Type B pancreatic cell (in vitro differentiated cells): ENCODE results near the gene GHRH. TPM values are rescaled to one million over a fixed set of nuclear protein-coding genes. Genes with fewer than 3 reads are reported as not detected.

Experiments used
- DNase-seq: peaks from one replicate; pipeline ENCODE4 v3.0.0; 2021; ENCODE audit warnings: mixed read lengths; ENCODE audit not compliant: unreplicated experiment; ENCODE audit errors: extremely low spot score
- H3K27ac Mint-ChIP-seq: 2 replicates; pipeline ENCODE4 v1.8.0; 2021; ENCODE audit warnings: mild to moderate bottlenecking, mixed read lengths
- H3K27me3 Mint-ChIP-seq: 2 replicates; pipeline ENCODE4 v1.8.0; 2021; ENCODE audit warnings: mixed read lengths
- H3K36me3 Mint-ChIP-seq: 2 replicates; pipeline ENCODE4 v1.8.0; 2021; ENCODE audit warnings: mixed read lengths
- H3K4me1 Mint-ChIP-seq: one replicate; pipeline ENCODE4 v1.8.0; 2021; ENCODE audit warnings: mixed read lengths; ENCODE audit not compliant: unreplicated experiment
- H3K4me3 Mint-ChIP-seq: 2 replicates; pipeline ENCODE4 v1.8.0; 2021; ENCODE audit warnings: mild to moderate bottlenecking, mixed read lengths
- H3K9me3 Mint-ChIP-seq: 2 replicates; pipeline ENCODE4 v1.8.0; 2021; ENCODE audit warnings: mixed read lengths
- total RNA-seq: library from RNA; stranded (reverse); gene quantifications from 2 replicates; pipeline ENCODE4 v1.2.1, GENCODE V29; 2021; ENCODE audit warnings: low replicate concordance
- TF ChIP-seq, protein P1 (sequence below): fragments of 200-600 bp; sonication (generic); conservative IDR thresholded peaks from 2 replicates; pipeline ENCODE4 v1.5.0; 2021; ENCODE audit warnings: antibody characterized with exemption, mild to moderate bottlenecking

Gene GHRH
- total RNA-seq, 1 donor from 2014 or later: 0.77 TPM

DNA sequence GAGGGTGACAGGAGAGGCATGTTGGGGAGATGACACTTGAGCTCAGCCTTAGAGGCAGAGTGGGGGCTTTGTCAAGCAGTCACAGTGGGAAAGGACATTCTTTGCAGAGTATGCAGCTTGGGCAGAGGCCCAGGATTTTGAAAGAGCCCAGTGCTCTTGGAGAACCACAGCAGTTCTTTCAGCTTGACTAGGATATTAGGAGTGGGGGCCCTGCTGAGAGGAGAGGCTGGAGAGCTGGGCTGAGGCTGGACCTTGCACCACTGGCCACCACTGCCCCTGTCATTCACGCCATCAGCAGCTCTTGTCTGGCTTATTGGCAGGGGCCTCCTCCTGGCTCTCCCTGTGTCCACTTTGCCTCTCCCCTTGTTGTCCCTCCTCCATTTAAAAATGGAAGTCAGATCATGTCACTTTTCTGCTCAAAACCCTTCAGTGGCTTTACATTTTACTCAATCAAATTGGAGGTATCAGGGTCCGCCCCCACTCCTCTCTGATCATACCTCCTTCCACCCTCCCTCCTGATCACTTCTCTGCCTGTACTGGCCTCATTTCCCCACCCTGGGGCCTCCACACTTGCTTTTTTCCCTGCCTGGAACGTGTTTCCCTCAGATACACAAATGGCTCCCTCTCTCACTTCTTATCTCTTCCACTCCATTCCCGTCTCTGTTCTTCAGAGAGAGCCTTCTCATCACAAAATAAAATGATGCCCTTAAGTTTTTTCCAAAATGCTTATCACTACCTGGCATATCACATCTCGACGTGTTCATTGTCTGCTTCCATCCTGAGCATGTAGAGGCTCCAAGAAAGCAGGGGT lies 38.3 kb upstream of the GHRH start:
- Mint-ChIP-seq H3K4me1 (peaks cover 33% of the 10 kb centered on the region), H3K4me3 (no peak overlapping the region), H3K27me3 (no peaks in the 10 kb centered on the region), H3K9me3 (no peaks in the 10 kb centered on the region), H3K36me3 (peaks cover 35% of the 10 kb centered on the region), H3K27ac (no peak overlapping the region)
- no peak for DNase-seq
- TF ChIP-seq, protein P1, sequence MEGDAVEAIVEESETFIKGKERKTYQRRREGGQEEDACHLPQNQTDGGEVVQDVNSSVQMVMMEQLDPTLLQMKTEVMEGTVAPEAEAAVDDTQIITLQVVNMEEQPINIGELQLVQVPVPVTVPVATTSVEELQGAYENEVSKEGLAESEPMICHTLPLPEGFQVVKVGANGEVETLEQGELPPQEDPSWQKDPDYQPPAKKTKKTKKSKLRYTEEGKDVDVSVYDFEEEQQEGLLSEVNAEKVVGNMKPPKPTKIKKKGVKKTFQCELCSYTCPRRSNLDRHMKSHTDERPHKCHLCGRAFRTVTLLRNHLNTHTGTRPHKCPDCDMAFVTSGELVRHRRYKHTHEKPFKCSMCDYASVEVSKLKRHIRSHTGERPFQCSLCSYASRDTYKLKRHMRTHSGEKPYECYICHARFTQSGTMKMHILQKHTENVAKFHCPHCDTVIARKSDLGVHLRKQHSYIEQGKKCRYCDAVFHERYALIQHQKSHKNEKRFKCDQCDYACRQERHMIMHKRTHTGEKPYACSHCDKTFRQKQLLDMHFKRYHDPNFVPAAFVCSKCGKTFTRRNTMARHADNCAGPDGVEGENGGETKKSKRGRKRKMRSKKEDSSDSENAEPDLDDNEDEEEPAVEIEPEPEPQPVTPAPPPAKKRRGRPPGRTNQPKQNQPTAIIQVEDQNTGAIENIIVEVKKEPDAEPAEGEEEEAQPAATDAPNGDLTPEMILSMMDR: no peak

DNA sequence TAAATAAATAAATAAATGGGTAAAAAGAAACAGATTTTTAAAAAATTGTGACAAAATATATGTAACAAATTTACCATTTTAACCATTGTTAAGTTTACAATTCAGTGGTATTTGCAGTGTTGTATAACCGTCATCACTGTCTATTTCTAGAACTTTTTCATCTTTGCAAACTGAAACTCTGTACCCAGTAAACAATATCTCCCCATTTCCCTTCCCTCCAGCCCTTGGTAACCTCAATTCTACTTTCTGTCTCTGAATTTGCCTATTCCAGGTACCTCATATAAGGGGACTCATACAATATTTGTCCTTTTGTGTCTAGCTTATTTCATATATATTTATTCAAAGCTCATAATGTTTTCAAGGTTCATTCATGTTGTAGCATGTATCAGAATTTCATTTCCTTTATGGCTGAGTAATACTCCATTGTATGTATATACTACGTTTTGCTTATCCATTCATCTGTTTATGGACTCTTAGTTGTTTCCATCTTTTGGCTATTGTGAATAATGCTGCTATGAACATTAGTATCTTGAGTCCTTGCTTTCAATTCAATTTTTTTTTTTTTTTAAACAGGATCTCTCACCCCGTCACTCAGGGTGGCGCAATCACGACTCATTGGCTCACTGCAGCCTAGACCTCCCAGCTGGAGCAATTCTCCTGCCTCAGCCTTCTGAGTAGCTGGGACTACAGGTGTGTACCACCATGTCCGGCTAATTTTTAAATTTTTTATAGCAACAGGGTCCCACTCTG lies 36.8 kb upstream of the GHRH start:
- H3K9me3 Mint-ChIP-seq: peaks cover 4% of the 10 kb centered on the region
- H3K27me3 Mint-ChIP-seq: no peaks in the 10 kb centered on the region
- H3K36me3 Mint-ChIP-seq: peaks cover 43% of the 10 kb centered on the region
- H3K4me1 Mint-ChIP-seq: peaks cover 35% of the 10 kb centered on the region
- TF ChIP-seq, protein P1: no peak
- H3K4me3 Mint-ChIP-seq: no peak overlapping the region
- no peak overlapping the region for H3K27ac Mint-ChIP-seq
- DNase-seq: no peak

DNA sequence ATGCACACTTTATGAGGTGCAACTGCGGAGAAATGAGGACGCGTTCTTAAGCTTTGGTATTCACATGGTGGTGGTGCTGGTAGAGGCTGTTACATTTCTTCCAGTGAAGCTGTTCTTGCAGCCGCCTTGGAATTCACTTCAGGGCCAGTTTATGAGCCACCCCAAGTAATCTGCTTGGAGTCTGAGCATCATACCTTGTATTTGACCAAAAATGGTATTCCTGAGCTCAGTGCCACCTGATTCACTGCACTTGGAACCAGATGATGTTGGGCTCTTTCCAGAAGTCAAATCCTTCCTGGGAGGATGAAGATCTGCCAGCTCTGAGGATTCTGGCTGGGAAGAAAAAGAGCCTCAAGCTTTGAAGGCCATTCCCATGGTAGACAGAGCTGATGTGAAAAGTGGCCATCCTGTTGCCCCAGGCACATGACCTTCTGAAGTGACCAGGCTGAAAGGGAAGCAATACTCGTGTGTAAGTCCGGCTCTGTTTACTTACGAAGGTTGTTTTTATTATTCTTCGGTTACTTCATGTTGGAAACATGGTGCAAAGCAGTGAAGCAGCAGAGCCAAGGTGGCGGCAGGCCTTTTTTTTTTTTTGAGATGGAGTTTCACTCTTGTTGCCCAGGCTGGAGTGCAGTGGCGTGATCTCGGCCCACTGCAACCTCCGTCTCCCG lies 35.6 kb upstream of the GHRH start:
- no peak for DNase-seq
- Mint-ChIP-seq H3K4me1 (peaks cover 35% of the 10 kb centered on the region), H3K27ac (no peak overlapping the region), H3K4me3 (no peak overlapping the region), H3K27me3 (no peaks in the 10 kb centered on the region), H3K36me3 (peaks cover 47% of the 10 kb centered on the region), H3K9me3 (peaks cover 4% of the 10 kb centered on the region)
- TF ChIP-seq, protein P1: no peak

DNA sequence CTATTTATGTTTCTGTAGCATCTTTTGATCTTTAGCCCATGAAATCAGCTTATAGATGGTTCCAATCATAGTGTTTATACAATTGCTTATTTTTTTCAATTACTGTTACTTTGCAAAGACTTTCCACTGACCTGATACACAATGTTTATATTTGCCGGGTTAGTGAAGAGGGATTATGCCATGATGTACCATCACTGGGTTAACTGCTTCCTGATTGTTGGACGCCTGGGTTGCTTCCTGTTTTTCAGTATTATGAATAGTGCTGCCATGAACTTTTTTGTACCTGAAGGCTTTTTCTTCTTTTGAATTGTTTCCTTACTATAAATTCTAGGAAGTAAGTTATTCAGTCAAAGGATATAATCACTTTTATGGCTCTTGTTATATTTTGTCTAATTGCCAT lies 34.8 kb upstream of the GHRH start:
- Mint-ChIP-seq H3K27ac (no peak overlapping the region), H3K4me3 (no peak overlapping the region), H3K4me1 (peaks cover 36% of the 10 kb centered on the region), H3K27me3 (no peaks in the 10 kb centered on the region), H3K9me3 (peaks cover 4% of the 10 kb centered on the region), H3K36me3 (peaks cover 45% of the 10 kb centered on the region)
- no peak for DNase-seq
- TF ChIP-seq, protein P1: no peak

GRCh38 chr20:37295595-37295994 lies 34.0 kb upstream of the GHRH start:
- peak overlapping the region; percentile 71 for H3K27ac Mint-ChIP-seq

More at GRCh38 chr20:37295595-37295994, 34.0 kb upstream of the GHRH start:
- peaks cover 38% of the 10 kb centered on the region for H3K4me1 Mint-ChIP-seq
- no peak overlapping the region for H3K4me3 Mint-ChIP-seq
- no peaks in the 10 kb centered on the region for H3K27me3 Mint-ChIP-seq
- no peak for DNase-seq
- TF ChIP-seq, protein P1: no peak
- peaks cover 44% of the 10 kb centered on the region for H3K36me3 Mint-ChIP-seq
- peaks cover 4% of the 10 kb centered on the region for H3K9me3 Mint-ChIP-seq
